NCI-H345 treated with DMSO at 0.1 percent for 48 hours (cell line): ENCODE data around the gene PDZD4.

Experiments used
- DNase-seq: peaks from one replicate; lab custom pipeline; 2025; ENCODE audit not compliant: unreplicated experiment; lab: John Stamatoyannopoulos, UW

PDZD4 gene

DNA sequence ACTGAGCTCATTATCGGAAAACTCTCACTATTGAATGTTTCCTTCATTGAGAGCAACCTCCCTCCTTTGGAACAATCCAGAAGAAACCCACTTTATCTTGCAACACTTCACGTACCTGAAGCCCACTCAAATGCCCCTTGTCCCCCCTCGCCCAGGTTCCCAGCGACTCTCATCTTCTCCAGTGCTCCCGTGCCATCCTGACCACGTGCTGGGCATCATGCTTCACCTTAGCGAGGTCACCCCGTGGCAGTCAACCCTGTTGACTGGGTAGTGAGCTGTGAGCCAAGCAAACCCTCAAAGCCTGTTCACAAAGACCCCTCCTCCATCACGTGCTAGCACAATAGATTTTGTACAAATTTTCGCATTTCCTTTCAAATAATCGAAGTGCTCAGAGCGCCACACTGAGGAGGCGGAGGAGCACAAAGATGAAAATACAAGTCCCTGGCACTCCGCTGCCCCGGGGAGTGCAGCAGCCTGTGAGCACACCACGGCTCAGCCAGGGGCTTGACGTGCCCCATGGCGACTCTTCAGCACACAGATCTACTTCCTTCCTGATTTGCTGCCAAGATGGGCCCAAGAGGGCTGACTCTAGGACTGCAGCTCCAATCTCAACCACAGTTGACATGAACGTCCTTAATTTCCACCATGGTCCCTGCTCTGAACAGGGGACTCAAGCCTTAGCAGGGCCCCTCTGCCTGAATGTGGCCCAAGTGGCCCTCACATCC, 15.6 kb downstream of the PDZD4 start:
- no peak for DNase-seq

DNA sequence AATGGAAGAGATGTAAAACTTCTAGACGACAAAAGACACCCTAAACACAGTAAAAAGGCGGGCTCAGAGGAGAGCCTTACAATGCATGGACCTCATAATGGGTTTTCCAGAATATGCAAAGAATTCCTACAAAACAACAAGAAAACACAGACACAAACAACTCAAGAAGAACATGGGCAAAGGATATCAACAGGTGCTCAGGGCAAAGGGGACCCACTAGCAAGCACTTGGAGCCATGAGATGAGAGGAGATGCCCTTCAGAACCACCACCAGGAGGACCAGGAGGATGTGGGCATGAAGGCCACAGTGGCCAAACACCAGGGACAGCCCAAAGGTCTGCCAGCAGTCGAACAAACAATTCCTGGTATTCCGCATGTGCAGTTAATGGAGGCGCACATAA, 17.2 kb downstream of the PDZD4 start:
- DNase-seq = no peak

DNA sequence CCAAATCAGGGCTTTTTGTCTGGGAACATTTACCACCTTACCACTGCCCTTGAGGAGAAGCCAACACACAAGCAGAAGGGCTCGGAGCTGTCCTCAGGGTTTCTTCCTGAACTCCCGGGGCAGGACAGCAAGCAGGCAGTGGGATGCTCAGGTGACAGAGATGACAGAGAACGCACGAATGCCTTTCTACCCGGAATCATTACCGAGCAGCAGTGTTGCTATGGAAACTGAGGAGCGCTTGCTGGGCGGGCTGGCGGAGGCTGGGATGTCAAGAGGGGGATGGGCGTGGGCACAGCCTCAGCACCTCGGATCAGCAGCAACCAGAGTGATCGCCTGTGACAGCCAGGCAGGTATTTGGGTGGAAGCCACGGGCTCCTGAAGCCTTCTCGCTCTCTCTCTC, 18.1 kb downstream of the PDZD4 start:
- no peak for DNase-seq

DNA sequence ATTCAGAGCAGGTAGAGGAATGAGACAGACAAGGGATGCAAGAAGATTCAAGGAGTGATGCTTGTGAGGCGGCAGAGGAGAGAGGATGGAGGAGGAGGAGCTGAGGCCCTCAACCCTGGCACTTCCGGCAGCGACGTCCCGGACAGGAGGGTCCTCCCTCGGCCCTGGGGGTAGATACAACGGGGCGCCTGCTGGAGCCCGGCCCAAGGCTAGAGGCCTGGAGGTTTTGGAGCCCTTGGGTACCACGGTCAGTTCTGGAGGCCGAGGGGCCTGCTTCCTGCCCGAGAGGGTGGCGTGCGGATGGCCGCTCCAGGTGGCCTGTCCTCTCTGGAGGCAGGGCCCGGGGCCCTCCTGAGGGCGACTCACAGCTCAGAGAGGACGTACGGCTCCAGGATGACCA, 22.4 kb downstream of the PDZD4 start:
- no peak for DNase-seq

DNA sequence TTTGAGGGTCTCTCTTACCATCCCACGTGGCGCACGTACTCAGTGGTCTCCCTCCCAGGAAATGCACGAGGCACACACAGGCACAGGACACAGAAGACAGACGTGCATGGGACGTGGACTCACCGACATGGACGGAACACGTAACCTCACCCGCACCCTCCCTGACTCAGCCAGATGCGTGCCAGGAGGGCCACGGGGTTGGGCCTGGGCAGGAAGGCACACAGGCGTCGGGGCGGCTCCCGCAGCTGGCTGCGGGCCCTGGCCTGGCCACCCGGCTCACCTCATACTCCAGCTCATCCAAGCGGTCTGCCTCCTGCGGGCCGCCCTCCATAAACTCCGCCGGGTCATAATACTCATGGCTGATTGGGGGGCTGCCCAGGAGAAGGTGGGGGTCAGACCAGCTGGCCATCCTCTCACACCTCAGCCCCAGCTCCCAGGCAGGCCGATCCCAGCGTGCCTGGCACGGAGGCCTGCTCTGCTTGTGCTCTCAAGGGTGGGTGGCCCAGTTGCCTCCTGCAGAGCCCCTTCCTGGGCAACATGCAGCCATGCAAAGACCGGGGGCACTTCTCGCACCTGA, 23.3 kb downstream of the PDZD4 start:
- DNase-seq = no peak

DNA sequence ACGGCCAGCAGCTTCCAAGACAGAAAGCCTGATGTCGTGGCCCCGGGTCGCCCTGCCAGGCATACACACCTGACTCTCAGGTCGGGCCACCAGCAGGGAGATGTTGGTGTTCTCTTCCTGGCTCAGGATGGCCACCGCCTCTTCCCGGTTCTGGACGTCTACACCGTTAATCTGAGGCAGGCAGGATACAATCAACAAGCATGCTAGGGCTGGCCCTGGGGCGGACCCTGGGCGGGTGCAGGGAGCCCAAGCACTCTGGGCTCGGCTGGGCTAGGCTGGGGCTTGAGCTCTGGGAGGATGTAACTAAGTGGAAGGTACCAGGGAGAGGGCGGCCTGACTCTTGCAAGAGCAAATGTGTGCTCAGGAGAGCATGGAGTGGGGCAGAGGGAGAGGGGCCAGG, 24.9 kb downstream of the PDZD4 start:
- DNase-seq = no peak

DNA sequence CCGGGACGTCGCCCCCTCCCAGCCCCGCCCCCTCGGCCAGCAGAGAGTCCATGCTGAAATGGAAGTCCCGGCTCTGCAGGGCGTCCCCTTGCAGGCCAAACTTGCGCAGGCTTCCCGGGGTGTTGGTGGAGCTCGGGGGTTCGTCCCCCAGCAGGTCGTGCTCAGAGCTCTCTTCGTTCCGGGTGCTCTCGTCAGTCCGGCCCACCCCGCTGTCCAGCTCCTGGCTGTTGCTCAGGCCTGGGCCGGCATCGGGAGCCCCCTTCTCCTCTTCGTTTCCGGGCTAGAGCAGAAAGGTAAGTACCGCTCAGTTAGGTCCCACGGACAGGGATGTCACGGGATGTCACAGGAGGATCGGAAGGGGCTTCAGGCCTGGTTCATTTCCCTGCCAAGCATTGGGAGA, 25.7 kb downstream of the PDZD4 start:
- no peak for DNase-seq

DNA sequence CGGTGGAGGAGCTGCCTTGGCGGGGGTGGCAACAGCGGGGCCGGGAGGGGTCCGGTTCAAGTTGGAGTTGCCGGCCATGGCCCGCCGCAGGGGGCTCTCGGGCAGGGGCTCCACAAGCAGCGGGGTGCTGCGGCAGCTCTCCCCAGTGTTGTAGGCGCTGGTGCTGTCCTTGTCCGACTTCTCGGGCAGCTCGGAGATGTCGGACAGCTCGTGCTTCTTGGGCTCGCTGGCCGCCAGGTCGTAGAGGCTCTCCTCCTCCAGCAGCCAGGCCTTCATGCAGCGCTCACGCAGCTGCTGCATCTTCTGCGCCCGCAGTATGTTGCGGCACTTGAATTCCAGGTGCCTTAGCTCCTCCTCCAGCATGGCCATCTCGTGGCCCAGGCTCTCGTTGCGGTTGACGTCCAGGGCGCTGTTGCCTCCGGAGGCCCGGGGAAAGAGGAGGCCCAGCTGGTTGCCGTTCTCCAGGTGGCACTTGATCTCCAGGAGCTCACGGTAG, 26.2 kb downstream of the PDZD4 start:
- DNase-seq = no peak

DNA sequence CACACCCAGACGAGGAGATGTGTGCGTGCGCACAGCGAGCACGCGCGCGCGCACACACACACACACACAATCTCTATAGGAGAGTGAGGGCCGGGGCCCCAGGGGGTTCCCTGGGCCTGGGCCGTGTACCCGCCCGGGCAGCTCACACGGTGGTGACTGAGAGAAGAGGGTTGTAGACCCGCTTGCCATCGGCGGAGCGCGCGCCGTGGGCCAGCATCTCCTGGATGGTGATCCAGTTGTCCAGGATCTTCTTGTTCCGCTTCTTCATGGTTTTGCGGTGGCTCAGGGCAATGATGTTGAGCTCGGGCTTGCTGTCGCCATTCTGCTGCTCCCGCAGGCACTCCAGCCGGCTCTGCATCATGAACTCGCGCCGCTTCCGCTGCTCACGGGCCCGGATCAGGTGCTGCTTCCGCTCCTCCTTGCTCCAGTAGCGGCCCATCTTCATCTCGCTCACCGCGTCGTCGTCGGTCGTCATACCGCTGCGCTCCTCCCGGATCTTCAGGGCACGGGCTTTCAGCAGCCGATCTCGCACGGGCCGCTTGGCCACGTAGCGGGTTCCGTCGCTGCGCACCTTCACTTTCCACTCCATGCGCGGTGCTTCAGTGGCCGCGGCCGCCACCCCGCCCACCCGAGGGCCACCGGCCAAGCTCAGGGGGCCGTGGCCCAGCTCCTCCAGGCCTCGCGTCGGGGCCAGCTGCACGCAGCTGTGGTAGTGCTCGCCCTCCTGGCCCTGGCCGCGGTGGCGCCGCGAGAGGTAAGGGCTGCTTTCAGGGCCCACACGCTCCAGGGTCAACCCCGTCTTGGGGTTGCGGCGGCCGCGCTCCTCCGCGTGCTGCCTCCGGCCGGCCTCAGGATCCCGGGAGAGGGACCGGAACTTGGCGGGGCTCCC, 26.9 kb downstream of the PDZD4 start:
- no peak for DNase-seq

DNA sequence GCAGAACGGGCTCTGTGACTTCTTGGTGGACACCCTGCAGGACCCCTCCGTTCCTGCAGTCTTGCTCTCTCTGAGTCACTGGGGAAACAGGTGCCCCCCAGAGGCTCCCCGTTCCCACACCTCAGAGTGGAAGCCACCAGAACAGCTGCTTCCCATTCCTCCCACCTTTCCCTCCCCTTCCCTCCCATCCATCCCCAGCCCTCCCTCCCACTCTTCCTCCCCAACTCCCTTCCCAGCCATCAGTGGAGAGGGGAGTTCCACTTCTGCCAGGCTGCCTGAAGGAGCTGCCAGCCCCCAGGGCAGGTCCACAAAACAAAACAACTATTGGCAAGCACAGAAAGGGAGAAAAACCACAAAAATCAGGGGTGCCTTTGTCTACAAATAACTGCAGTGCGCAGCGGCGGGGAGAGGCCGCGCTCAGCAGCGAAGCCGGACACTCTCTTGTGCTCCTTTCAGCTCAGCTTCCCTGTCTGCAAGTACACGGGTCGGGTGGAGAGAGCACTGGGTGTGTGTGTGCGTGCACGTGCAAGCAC, 27.8 kb downstream of the PDZD4 start:
- DNase-seq = no peak

DNA sequence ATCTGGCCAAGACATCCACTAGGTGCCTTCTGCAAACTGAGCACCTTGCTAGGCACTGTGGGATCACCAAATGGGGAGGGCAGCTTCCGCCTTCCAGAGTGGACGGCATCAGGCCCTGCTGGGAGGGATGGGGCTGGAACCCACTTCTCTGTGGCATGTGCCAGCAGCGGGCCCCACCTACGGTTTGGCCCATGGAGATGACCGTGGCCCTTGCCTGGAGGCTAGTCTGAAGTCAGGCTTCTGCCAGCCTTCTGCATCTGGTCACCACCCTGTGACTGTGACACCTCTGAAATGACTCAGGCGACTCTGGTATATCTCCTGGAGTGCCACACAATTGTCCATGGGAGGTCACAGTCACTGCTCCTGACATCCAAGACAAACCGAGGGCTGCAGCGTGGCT, 28.7 kb downstream of the PDZD4 start:
- no peak for DNase-seq

DNA sequence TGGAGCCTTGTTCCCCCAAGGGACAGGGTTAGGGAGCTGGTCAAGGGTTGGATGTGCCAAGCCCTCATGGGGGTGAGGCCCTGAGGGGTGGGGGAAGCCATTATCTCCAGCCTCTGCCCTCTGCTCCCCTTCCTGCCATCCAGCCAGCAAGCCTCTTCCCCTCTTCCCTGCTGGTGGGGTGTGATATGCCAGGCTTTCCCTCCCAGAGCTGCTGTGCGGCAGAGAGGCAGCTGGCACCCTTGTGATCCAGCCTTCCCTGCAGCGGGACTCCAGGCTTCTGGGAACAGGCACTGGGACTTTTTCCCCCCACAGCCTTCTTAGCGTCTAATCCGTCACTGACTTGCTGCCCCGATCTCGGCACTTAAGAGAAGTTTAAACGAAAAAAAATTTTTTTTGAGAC, 29.6 kb downstream of the PDZD4 start:
- no peak for DNase-seq

DNA sequence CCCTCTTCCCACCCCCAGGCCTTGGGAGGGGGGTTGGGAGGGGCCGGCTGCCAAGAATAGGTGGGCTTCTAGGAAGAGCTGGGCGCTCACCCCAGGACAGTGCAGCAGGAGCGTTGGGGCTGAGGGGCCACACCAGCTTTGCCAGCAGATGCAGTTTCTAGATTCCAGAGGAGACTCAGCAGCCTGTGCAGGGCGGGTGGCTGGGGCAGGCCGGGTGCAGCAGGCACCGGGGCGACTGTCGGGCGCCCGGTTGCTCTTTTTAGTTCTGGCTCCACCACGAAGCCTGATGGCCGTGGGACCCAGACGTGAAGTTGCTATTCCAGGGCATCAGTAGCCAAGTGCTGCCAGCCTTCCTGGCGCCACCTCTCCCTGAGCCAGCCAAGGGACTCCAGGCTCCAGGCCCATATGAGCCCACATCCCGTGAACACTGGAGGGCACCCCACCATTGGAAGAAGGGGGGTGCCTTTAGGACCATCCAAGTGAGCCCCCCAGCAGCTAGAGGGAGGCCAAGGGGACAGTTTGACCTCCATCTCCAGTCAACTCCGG, 30.1 kb downstream of the PDZD4 start:
- no peak for DNase-seq

DNA sequence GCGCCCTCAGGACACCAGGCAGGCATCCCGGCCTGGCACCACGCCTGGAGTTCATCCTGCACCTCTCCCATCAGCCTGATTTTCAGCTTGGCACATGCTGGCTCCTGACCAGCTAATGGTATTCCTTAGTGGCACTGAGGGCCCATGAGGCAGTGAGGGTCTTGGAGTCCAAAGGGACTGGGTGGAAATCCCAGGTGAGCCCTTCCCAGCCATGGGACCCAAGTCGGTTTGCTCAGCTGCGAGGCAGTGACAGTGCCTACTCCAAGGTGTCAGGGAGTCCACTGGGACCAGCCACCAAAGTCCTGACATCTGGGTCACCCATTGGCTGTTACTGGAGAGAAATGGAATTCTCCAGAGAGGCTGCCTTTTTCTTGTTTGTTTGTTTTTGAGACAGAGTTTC, 31.0 kb downstream of the PDZD4 start:
- no peak for DNase-seq

DNA sequence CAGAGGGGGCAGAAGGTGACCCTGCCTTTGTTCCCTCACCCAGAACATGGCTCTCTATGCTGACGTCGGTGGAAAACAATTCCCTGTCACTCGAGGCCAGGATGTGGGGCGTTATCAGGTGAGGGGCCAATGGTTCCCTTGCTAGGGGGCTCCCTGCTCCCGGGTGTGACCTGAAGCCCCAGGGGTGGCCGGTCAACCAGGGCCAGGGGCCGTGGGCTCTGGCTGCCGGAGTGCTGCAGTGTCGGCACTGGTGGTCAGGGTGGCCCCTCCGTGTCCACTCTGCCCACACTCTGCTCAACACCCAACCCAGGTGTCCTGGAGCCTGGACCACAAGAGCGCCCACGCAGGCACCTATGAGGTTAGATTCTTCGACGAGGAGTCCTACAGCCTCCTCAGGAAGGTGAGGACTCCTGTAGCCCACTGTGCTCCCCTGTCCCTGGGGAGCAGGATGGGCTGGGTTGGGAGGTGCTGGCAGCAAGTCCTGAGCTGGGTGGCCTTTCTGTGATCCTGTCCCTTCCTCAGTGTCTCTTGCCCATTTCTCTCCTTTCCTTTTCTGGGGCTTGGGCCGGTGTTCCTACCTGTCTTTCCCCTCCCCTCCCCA, 32.8 kb downstream of the PDZD4 start:
- DNase-seq = no peak

DNA sequence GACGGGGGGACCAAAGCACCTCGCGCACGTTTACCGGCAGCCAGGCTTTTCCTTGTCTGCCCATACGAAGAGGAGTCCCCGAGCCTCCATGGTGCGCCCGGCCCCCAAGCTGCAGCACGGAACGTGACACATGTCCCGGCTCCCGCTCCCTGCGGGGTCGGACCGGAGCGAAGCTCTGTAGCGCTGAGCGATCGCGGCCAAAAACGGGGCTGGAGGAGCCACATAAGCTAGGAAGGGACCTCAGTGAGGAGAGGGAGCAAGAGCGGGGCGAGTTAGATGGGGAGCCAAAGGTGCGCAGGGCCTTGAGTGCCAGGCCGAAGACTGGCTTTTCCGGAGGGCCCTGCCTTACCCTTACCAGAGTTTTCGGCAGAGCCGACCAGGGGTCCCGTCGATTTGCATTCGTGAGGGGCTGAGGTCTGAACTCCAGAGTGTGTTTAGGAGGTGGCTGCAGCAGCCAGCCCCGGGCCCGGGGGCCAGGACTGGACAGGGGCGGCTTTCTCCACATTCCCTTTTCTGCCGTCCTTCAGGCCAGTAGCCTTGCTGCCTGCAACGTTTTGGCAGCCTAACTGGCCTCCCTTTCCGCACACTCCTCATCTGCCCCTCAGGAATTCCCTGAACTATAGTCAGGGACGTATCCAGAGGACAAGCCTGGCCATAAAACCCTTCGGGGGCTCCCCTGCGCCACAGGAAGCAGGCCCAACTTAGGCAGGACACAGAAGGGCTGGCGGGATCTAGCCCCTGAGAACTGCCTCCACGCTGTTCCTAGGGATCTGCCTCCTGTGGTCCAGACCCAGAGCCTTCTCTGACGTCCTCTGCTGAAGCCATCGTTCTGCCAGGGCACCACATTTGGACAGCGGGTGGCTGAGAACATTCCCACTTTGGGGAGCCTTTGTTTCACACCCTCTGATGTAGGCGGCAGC, 35.2 kb downstream of the PDZD4 start:
- DNase-seq = no peak

DNA sequence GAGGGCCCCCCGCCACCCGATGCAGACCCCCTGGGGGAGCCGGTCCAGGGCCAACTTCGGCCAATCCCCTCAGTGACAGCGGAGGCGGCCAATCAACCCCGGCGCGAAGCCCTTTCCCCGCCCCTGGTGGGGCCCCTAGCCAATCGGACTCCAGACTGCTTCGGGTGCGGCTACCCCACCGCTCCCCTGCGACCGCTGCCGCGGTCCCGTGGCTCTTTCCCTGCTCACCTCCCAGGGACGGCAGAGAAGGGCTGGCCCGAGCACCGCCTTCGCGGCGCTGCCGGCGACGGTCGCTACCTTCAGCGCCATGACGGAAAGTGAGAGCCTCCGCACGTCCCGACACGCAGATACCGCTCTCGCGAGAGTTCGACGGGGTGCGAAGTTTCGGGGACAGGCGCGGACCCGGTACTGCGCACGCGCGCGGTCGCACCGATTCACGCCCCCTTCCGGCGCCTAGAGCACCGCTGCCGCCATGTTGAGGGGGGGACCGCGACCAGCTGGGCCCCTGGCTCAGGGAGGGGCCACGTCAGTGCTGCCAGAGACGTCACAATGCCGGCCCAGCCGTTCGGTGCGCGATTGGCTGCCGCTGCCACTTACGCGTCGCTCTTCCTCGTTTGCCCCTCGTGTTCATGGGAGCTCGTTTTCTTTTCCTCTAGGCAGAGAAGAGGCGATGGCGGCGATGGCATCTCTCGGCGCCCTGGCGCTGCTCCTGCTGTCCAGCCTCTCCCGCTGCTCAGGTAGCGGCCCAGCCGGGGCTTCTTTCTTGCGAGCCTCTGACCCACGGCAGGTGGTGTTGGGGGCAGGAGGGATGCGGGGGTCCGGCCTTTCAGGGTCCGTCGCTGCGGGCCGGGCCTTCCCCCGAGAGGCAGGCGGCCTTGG, 36.1 kb downstream of the PDZD4 start, which contains the start of the genes IDH3G and SSR4:
Gene IDH3G, minus strand, starts transcription at position 358 of the 879 bp plus-strand sequence. Its CDS starts 49 bp downstream, at position 309.
Gene SSR4, plus strand, starts transcription at position 651 of the 879 bp plus-strand sequence. Its CDS starts 20 bp downstream, at position 671.
- peak; percentile 91 for DNase-seq

DNA sequence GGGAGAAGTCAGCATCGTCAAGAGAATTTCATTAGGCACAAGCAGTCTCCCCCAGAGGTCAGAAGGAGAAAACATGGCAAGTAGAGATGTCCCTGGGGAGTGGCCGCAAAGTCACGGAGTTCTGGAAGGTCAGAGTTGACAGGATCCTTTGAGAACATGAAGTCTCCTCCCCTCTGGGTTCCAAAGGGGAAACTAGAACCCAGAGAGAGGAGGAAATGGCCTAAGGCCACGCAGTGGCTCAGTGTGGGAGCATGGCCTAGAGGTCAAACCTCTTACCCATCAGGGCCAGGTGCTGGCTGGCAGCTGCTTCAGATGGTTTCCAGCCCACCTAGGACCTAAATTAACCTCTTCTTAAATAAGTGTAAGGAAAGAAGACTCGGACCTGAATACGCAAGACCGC, 37.1 kb downstream of the PDZD4 start:
- DNase-seq = no peak

DNA sequence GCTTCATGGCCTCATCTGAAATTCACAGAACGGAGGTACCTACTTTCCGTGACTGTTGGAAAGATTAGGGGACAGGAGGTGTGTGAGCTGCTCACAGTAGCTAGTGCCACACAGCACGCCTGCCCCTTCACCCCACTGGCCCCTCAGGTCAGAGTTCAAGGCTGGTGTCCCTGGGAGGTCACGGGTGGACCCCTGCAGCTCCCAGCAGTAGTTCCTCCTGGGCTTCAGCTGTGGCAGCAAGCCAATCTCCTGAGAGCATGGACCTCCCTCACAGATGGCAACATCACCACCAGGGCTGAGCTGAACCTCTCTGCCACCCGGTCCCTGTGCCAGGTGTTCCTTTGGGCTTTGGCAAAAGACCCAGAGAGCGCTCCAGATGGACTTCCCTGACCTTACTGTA, 38.0 kb downstream of the PDZD4 start:
- no peak for DNase-seq
